Measurements from ENCODE around the gene WFDC1. TPM values are rescaled to one million over a fixed set of nuclear protein-coding genes. Genes with fewer than 3 reads are reported as not detected.

WFDC1 gene
- total and polyA plus RNA-seq, 2 donors (not counting 1 experiment from before 2014, with no cell fraction given): 32.1 to 34.0 TPM

DNA sequence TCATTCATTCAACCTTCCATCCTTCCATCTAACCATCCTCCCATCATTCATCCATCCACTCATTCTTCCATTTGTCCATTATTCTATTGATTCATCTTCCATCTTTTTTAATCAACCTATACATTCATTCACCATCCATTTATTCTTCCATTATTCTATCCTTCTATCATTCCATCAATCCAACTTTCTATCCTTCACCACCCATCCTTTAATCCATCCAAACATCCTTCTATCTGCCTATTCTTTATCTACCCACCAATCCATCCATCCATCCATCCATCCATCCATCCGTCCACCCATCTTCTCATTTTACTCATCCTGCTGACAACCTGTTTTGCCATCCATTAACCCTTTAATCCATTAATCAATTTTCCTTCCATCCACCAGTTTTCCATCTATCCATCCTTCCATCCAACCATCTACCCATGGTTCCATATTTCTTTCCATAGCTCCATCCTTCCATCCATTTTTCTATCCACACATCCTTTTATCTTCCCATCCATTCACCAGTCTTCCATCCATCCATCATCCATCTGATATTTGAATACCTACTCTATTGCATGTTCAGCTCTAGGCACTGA lies 21.8 kb upstream of the WFDC1 start:
- Histone ChIP-seq H3K36me3 (ENCODE audit: control insufficient read depth, insufficient read depth, low read length) (no peaks in the 10 kb centered on the region), H3K9ac (ENCODE audit: insufficient read depth, low read length) (no peak overlapping the region), H3K4me1 (ENCODE audit: control insufficient read depth, extremely low read depth, insufficient read depth, low read length) (no peaks in the 10 kb centered on the region), H2AFZ (ENCODE audit: low read length) (no peak overlapping the region), H3K79me2 (ENCODE audit: control insufficient read depth, insufficient read depth, low read length) (no peaks in the 10 kb centered on the region), H3K9me3 (ENCODE audit: control insufficient read depth, insufficient read depth, low read depth, low read length) (no peaks in the 10 kb centered on the region), H3K27me3 (ENCODE audit: control insufficient read depth, insufficient read depth, low read length) (peaks cover 9% of the 10 kb centered on the region), H3K4me3 (replicated peaks in 1 of 4; ENCODE audit: control extremely low read depth in 1 of 4, insufficient read depth in 1 of 4, low read depth in 3 of 4, low read length in 4 of 4) (no peak overlapping the region), H4K20me1 (ENCODE audit: control insufficient read depth, extremely low read depth, insufficient read depth, low read length) (no peaks in the 10 kb centered on the region), H3K4me2 (ENCODE audit: extremely low read depth, insufficient read depth, low read length) (no peak overlapping the region), H3K27ac (ENCODE audit: insufficient read depth, low read length) (no peak overlapping the region)
- no peak for DNase-seq (ENCODE audit: low read depth in 2 of 2)
- TF ChIP-seq, protein P1, sequence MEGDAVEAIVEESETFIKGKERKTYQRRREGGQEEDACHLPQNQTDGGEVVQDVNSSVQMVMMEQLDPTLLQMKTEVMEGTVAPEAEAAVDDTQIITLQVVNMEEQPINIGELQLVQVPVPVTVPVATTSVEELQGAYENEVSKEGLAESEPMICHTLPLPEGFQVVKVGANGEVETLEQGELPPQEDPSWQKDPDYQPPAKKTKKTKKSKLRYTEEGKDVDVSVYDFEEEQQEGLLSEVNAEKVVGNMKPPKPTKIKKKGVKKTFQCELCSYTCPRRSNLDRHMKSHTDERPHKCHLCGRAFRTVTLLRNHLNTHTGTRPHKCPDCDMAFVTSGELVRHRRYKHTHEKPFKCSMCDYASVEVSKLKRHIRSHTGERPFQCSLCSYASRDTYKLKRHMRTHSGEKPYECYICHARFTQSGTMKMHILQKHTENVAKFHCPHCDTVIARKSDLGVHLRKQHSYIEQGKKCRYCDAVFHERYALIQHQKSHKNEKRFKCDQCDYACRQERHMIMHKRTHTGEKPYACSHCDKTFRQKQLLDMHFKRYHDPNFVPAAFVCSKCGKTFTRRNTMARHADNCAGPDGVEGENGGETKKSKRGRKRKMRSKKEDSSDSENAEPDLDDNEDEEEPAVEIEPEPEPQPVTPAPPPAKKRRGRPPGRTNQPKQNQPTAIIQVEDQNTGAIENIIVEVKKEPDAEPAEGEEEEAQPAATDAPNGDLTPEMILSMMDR (conservative IDR thresholded peaks at IDR 0.05 in 1 of 2, IDR thresholded peaks at IDR 0.05 in 1 of 2; ENCODE audit: low read depth in 1 of 2, low read length in 2 of 2): no peak
- no peak for TF ChIP-seq EZH2 (IDR thresholded peaks at IDR 0.05; ENCODE audit: low read length, missing control alignments)

DNA sequence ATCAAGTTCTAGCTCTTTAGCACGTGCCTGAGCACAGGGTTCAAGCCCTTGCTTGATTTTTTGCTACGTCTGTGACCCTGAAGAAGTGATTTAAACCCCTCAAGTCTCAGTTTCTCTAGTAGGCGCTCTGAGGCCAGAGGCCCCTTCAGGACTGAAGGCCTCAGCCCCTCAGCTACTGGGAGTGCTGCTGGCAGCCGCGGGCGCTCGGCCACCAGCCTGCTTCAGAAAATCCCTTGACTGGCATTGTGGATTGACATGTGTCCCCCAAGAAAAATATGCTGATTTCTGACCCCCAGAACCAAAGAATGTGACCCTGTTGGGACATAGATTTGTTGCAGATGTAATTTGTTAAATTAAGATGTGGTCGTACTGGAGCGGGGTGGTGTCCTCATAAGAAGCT lies 20.2 kb upstream of the WFDC1 start:
- TF ChIP-seq EZH2 (IDR thresholded peaks at IDR 0.05; ENCODE audit: low read length, missing control alignments): no peak
- TF ChIP-seq, protein P1 (conservative IDR thresholded peaks at IDR 0.05 in 1 of 2, IDR thresholded peaks at IDR 0.05 in 1 of 2; ENCODE audit: low read depth in 1 of 2, low read length in 2 of 2): no peak
- Histone ChIP-seq H3K79me2 (ENCODE audit: control insufficient read depth, insufficient read depth, low read length) (no peaks in the 10 kb centered on the region), H3K36me3 (ENCODE audit: control insufficient read depth, insufficient read depth, low read length) (no peaks in the 10 kb centered on the region), H3K4me2 (ENCODE audit: extremely low read depth, insufficient read depth, low read length) (no peak overlapping the region), H3K9me3 (ENCODE audit: control insufficient read depth, insufficient read depth, low read depth, low read length) (no peaks in the 10 kb centered on the region), H4K20me1 (ENCODE audit: control insufficient read depth, extremely low read depth, insufficient read depth, low read length) (no peaks in the 10 kb centered on the region), H3K9ac (ENCODE audit: insufficient read depth, low read length) (no peak overlapping the region), H2AFZ (ENCODE audit: low read length) (no peak overlapping the region), H3K4me1 (ENCODE audit: control insufficient read depth, extremely low read depth, insufficient read depth, low read length) (no peaks in the 10 kb centered on the region), H3K4me3 (replicated peaks in 1 of 4; ENCODE audit: control extremely low read depth in 1 of 4, insufficient read depth in 1 of 4, low read depth in 3 of 4, low read length in 4 of 4) (no peak overlapping the region), H3K27me3 (ENCODE audit: control insufficient read depth, insufficient read depth, low read length) (peaks cover 5% of the 10 kb centered on the region), H3K27ac (ENCODE audit: insufficient read depth, low read length) (no peak overlapping the region)
- DNase-seq (ENCODE audit: low read depth in 2 of 2): no peak

DNA sequence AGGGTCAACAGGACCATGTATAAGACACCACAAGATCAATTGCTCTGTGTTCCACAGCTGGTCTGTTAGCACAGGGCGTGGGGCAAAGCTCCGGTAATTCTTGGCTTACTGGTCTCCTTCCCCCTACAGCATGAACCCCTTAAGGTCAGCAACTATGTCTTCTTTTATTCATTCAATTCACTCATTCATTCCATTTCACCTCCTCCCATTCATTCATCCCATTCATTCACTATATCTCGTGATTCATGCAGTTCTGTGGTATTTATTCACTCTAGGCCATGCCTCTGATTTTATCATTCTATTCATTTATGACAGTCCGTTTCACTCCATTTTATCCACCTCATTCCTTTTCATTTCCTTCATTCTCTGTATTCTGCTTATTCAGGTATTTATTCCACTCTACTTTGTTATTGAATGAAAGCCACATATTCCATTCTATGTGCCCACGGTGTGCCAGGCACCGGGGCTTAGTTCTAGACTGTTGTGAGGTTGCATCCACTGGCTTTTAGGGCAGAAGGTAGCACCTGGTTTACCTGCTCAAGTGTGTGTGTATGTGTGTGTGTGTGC lies 19.0 kb upstream of the WFDC1 start:
- H3K4me2 ChIP-seq (ENCODE audit: extremely low read depth, insufficient read depth, low read length): no peak overlapping the region
- H3K9me3 ChIP-seq (ENCODE audit: control insufficient read depth, insufficient read depth, low read depth, low read length): no peaks in the 10 kb centered on the region

More for the DNA sequence above, 19.0 kb upstream of the WFDC1 start:
- Histone ChIP-seq H3K27ac (ENCODE audit: insufficient read depth, low read length) (no peak overlapping the region), H3K36me3 (ENCODE audit: control insufficient read depth, insufficient read depth, low read length) (no peaks in the 10 kb centered on the region), H3K4me1 (ENCODE audit: control insufficient read depth, extremely low read depth, insufficient read depth, low read length) (no peaks in the 10 kb centered on the region), H3K27me3 (ENCODE audit: control insufficient read depth, insufficient read depth, low read length) (peaks cover 5% of the 10 kb centered on the region), H3K79me2 (ENCODE audit: control insufficient read depth, insufficient read depth, low read length) (no peaks in the 10 kb centered on the region), H2AFZ (ENCODE audit: low read length) (no peak overlapping the region), H4K20me1 (ENCODE audit: control insufficient read depth, extremely low read depth, insufficient read depth, low read length) (no peaks in the 10 kb centered on the region), H3K9ac (ENCODE audit: insufficient read depth, low read length) (no peak overlapping the region), H3K4me3 (replicated peaks in 1 of 4; ENCODE audit: control extremely low read depth in 1 of 4, insufficient read depth in 1 of 4, low read depth in 3 of 4, low read length in 4 of 4) (no peak overlapping the region)
- no peak for DNase-seq (ENCODE audit: low read depth in 2 of 2)
- TF ChIP-seq, protein P1 (conservative IDR thresholded peaks at IDR 0.05 in 1 of 2, IDR thresholded peaks at IDR 0.05 in 1 of 2; ENCODE audit: low read depth in 1 of 2, low read length in 2 of 2): no peak
- no peak for TF ChIP-seq EZH2 (IDR thresholded peaks at IDR 0.05; ENCODE audit: low read length, missing control alignments)
